ENCODE results near the gene TBC1D22A. TPM values are rescaled to one million over a fixed set of nuclear protein-coding genes. Genes with fewer than 3 reads are reported as not detected.

Gene TBC1D22A
- total RNA-seq, 4 donors from 2014 or later: 18.8 to 25.2 (median 23.1) TPM

GRCh38 chr22:46753761-46754109 is 8.7 kb upstream of the TBC1D22A start:
- in situ Hi-C loops (cut with MboI; ENCODE audit: low sequenced_read_pairs in 4 of 4) (no loop called here), intact Hi-C loops (cut with DNase I; ENCODE audit: low total_unique reads) (loop anchor here (2.0 kb wide), 1 partner anchor 15 kb away; the partner anchor contains the start of gene CERK)
- peak overlapping the region; percentile 21 to 41 (median 26) for H3K4me3 ChIP-seq

GRCh38 chr22:46754110-46754799 is 8.2 kb upstream of the TBC1D22A start:
- in situ Hi-C loops (cut with MboI; ENCODE audit: low sequenced_read_pairs in 4 of 4): no loop called here
- peaks cover 47% of the 10 kb centered on the region in 2 donors for H3K4me1 ChIP-seq

More at GRCh38 chr22:46753761-46754109, 8.7 kb upstream of the TBC1D22A start:
- Histone ChIP-seq H3K4me1 (peaks cover 44 to 51% of the 10 kb centered on the region in 2 donors), H3K27me3 (no peaks in the 10 kb centered on the region), H3K27ac (peak overlapping the region; percentile 91 to 99 (median 94)), H3K9me3 (no peaks in the 10 kb centered on the region), H3K36me3 (no peaks in the 10 kb centered on the region)
- no peak for ATAC-seq
- DNase-seq: no peak
- TF ChIP-seq CTCF (IDR thresholded peaks at IDR 0.05 in 4 of 5, conservative IDR thresholded peaks at IDR 0.05 in 1 of 5) (no peak), POLR2A (IDR thresholded peaks at IDR 0.05) (no peak)

GRCh38 chr22:46754826-46755225 is 7.6 kb upstream of the TBC1D22A start:
- H3K4me3 ChIP-seq: peak overlapping the region in 2 of 4 donors; percentile 32 to 41
- peaks cover 42 to 47% of the 10 kb centered on the region in 2 donors for H3K4me1 ChIP-seq
- peak overlapping the region; percentile 91 to 99 (median 94) for H3K27ac ChIP-seq
- H3K27me3 ChIP-seq: no peaks in the 10 kb centered on the region
- DNase-seq (no peak), ATAC-seq (no peak)
- no peaks in the 10 kb centered on the region for H3K36me3 ChIP-seq
- in situ Hi-C loops (cut with MboI; ENCODE audit: low sequenced_read_pairs in 4 of 4) (no loop called here), intact Hi-C loops (cut with DNase I; ENCODE audit: low total_unique reads) (loop anchor here (2.0 kb wide), 1 partner anchor 16 kb away; the partner anchor contains the start of gene CERK)
- TF ChIP-seq CTCF (IDR thresholded peaks at IDR 0.05 in 4 of 5, conservative IDR thresholded peaks at IDR 0.05 in 1 of 5) (no peak), POLR2A (IDR thresholded peaks at IDR 0.05) (no peak)
- no peaks in the 10 kb centered on the region for H3K9me3 ChIP-seq

More at GRCh38 chr22:46754110-46754799, 8.2 kb upstream of the TBC1D22A start:
- Histone ChIP-seq H3K36me3 (no peaks in the 10 kb centered on the region), H3K9me3 (no peaks in the 10 kb centered on the region), H3K4me3 (peak overlapping the region; percentile 21 to 41 (median 26)), H3K27me3 (no peaks in the 10 kb centered on the region), H3K27ac (peak overlapping the region; percentile 91 to 99 (median 94))
- ATAC-seq (peak; percentile 86 to 90), DNase-seq (peak; percentile 90 to 96)
- intact Hi-C loops (cut with DNase I; ENCODE audit: low total_unique reads): loop anchor here (2.0 kb wide), 1 partner anchor 15 kb away; the partner anchor contains the start of gene CERK
- TF ChIP-seq CTCF (IDR thresholded peaks at IDR 0.05 in 4 of 5, conservative IDR thresholded peaks at IDR 0.05 in 1 of 5) (no peak), POLR2A (IDR thresholded peaks at IDR 0.05) (peak; percentile 76 to 83)

GRCh38 chr22:46755525-46755924 is 6.9 kb upstream of the TBC1D22A start:
- Histone ChIP-seq H3K27ac (no peak overlapping the region), H3K9me3 (no peaks in the 10 kb centered on the region), H3K36me3 (no peaks in the 10 kb centered on the region), H3K4me3 (no peak overlapping the region), H3K4me1 (peaks cover 37 to 42% of the 10 kb centered on the region in 2 donors), H3K27me3 (no peaks in the 10 kb centered on the region)
- TF ChIP-seq CTCF (IDR thresholded peaks at IDR 0.05 in 4 of 5, conservative IDR thresholded peaks at IDR 0.05 in 1 of 5): no peak
- no peak for TF ChIP-seq POLR2A (IDR thresholded peaks at IDR 0.05)
- intact Hi-C loops (cut with DNase I; ENCODE audit: low total_unique reads): loop anchor here (2.0 kb wide), 1 partner anchor 17 kb away; the partner anchor contains the start of gene CERK
- ATAC-seq (no peak), DNase-seq (no peak)
- in situ Hi-C loops (cut with MboI; ENCODE audit: low sequenced_read_pairs in 4 of 4): no loop called here

All from gastrocnemius medialis (tissue), 4 donors.